IPS-18a (cell line): ENCODE data around the gene TEAD1.

Experiments
- H3K27ac ChIP-seq: one replicate; pipeline ENCODE4 v1.5.1; 2013; ENCODE audit warnings: low read length
- H3K27me3 ChIP-seq: one replicate; pipeline ENCODE4 v1.6.1; 2013; ENCODE audit warnings: mild to moderate bottlenecking, low read length; ENCODE audit not compliant: control insufficient read depth, insufficient read depth
- H3K36me3 ChIP-seq: one replicate; pipeline ENCODE4 v1.6.1; 2013; ENCODE audit warnings: low read depth, low read length; ENCODE audit not compliant: control insufficient read depth
- H3K4me1 ChIP-seq: one replicate; pipeline ENCODE4 v1.6.1; 2013; ENCODE audit warnings: low read depth, low read length; ENCODE audit not compliant: control insufficient read depth
- H3K4me3 ChIP-seq: one replicate; pipeline ENCODE4 v1.5.1; 2013; ENCODE audit warnings: low read length
- H3K9ac ChIP-seq: one replicate; pipeline ENCODE4 v1.6.1; 2013; ENCODE audit warnings: mild to moderate bottlenecking, low read length, moderate library complexity
- H3K9me3 ChIP-seq: one replicate; pipeline ENCODE4 v1.6.1; 2013; ENCODE audit warnings: low read depth, low read length; ENCODE audit not compliant: control insufficient read depth

The TEAD1 gene

GRCh38 chr11:12640926-12641849 lies 33.0 kb upstream of the TEAD1 start:
- Histone ChIP-seq H3K9ac (no peak overlapping the region), H3K27ac (no peak overlapping the region), H3K9me3 (no peaks in the 10 kb centered on the region), H3K4me3 (no peak overlapping the region), H3K4me1 (no peaks in the 10 kb centered on the region), H3K27me3 (no peaks in the 10 kb centered on the region), H3K36me3 (no peaks in the 10 kb centered on the region)

GRCh38 chr11:12642040-12642439 lies 32.2 kb upstream of the TEAD1 start:
- Histone ChIP-seq H3K27ac (no peak overlapping the region), H3K4me3 (no peak overlapping the region), H3K27me3 (no peaks in the 10 kb centered on the region), H3K36me3 (no peaks in the 10 kb centered on the region), H3K9ac (no peak overlapping the region), H3K4me1 (no peaks in the 10 kb centered on the region), H3K9me3 (no peaks in the 10 kb centered on the region)

GRCh38 chr11:12642806-12643428 lies 31.3 kb upstream of the TEAD1 start:
- Histone ChIP-seq H3K9ac (no peak overlapping the region), H3K4me3 (no peak overlapping the region), H3K27ac (no peak overlapping the region), H3K36me3 (no peaks in the 10 kb centered on the region), H3K27me3 (no peaks in the 10 kb centered on the region), H3K4me1 (no peaks in the 10 kb centered on the region), H3K9me3 (no peaks in the 10 kb centered on the region)

GRCh38 chr11:12646478-12646877 lies 27.7 kb upstream of the TEAD1 start:
- no peak overlapping the region for H3K27ac ChIP-seq
- no peaks in the 10 kb centered on the region for H3K4me1 ChIP-seq

GRCh38 chr11:12653729-12654128 lies 20.5 kb upstream of the TEAD1 start:
- Histone ChIP-seq H3K9me3 (peaks cover 2% of the 10 kb centered on the region), H3K36me3 (no peaks in the 10 kb centered on the region), H3K27ac (no peak overlapping the region), H3K27me3 (no peaks in the 10 kb centered on the region), H3K9ac (no peak overlapping the region), H3K4me3 (no peak overlapping the region), H3K4me1 (no peaks in the 10 kb centered on the region)

More at GRCh38 chr11:12646478-12646877, 27.7 kb upstream of the TEAD1 start:
- Histone ChIP-seq H3K9ac (no peak overlapping the region), H3K4me3 (no peak overlapping the region), H3K36me3 (no peaks in the 10 kb centered on the region), H3K27me3 (no peaks in the 10 kb centered on the region), H3K9me3 (no peaks in the 10 kb centered on the region)

- no peaks in the 10 kb centered on the region for H3K4me1 ChIP-seq
- no peak overlapping the region for H3K27ac ChIP-seq
- H3K36me3 ChIP-seq: no peaks in the 10 kb centered on the region
- H3K9ac ChIP-seq: no peak overlapping the region
- H3K27me3 ChIP-seq: no peaks in the 10 kb centered on the region
- H3K4me3 ChIP-seq: no peak overlapping the region
- peaks cover 2% of the 10 kb centered on the region for H3K9me3 ChIP-seq
Measured at GRCh38 chr11:12655842-12656241, 18.4 kb upstream of the TEAD1 start.

GRCh38 chr11:12657336-12657735 lies 16.9 kb upstream of the TEAD1 start:
- Histone ChIP-seq H3K27me3 (no peaks in the 10 kb centered on the region), H3K4me3 (no peak overlapping the region), H3K27ac (no peak overlapping the region), H3K36me3 (no peaks in the 10 kb centered on the region), H3K4me1 (no peaks in the 10 kb centered on the region), H3K9me3 (peaks cover 2% of the 10 kb centered on the region), H3K9ac (no peak overlapping the region)

- Histone ChIP-seq H3K9ac (no peak overlapping the region), H3K27ac (no peak overlapping the region), H3K36me3 (no peaks in the 10 kb centered on the region), H3K27me3 (no peaks in the 10 kb centered on the region), H3K4me1 (no peaks in the 10 kb centered on the region), H3K9me3 (peaks cover 2% of the 10 kb centered on the region), H3K4me3 (no peak overlapping the region)
Measured at GRCh38 chr11:12657981-12658380, 16.2 kb upstream of the TEAD1 start.

GRCh38 chr11:12662101-12662689 lies 12.0 kb upstream of the TEAD1 start:
- Histone ChIP-seq H3K4me3 (no peak overlapping the region), H3K27ac (no peak overlapping the region), H3K36me3 (no peaks in the 10 kb centered on the region), H3K4me1 (no peaks in the 10 kb centered on the region), H3K9ac (no peak overlapping the region), H3K27me3 (no peaks in the 10 kb centered on the region), H3K9me3 (no peaks in the 10 kb centered on the region)

GRCh38 chr11:12664385-12664784 lies 9.8 kb upstream of the TEAD1 start:
- Histone ChIP-seq H3K9ac (no peak overlapping the region), H3K4me1 (no peaks in the 10 kb centered on the region), H3K9me3 (no peaks in the 10 kb centered on the region), H3K4me3 (no peak overlapping the region), H3K27ac (no peak overlapping the region), H3K27me3 (no peaks in the 10 kb centered on the region), H3K36me3 (no peaks in the 10 kb centered on the region)

GRCh38 chr11:12666915-12667314 lies 7.3 kb upstream of the TEAD1 start:
- H3K27ac ChIP-seq: no peak overlapping the region
- H3K9ac ChIP-seq: no peak overlapping the region
- no peaks in the 10 kb centered on the region for H3K9me3 ChIP-seq
- H3K27me3 ChIP-seq: no peaks in the 10 kb centered on the region
- H3K4me3 ChIP-seq: no peak overlapping the region
- no peaks in the 10 kb centered on the region for H3K4me1 ChIP-seq
- H3K36me3 ChIP-seq: no peaks in the 10 kb centered on the region
